ENCODE results near the gene ANAPC13.

ANAPC13 gene

GRCh38 chr3:134485718-134486576 is at the start of gene ANAPC13, which contains the start of gene CEP63:
TSS of gene ANAPC13 (minus strand) at chr3:134485985. CDS start at chr3:134482904, 3,081 bp downstream.
TSS of gene CEP63 (plus strand) at chr3:134486057. CDS start at chr3:134495321, 9,264 bp downstream.
- peak; percentile 76 to 83 for DNase-seq (ENCODE audit: low read depth in 2 of 2)

GRCh38 chr3:134535186-134535970 is 49.6 kb upstream of the ANAPC13 start:
- DNase-seq (ENCODE audit: low read depth in 2 of 2), result no peak

GRCh38 chr3:134533493-134533892 is 47.7 kb upstream of the ANAPC13 start:
- no peak for DNase-seq (ENCODE audit: low read depth in 2 of 2)

GRCh38 chr3:134527538-134528186 is 41.9 kb upstream of the ANAPC13 start:
- no peak for DNase-seq (ENCODE audit: low read depth in 2 of 2)

GRCh38 chr3:134527037-134527436 is 41.3 kb upstream of the ANAPC13 start:
- no peak for DNase-seq (ENCODE audit: low read depth in 2 of 2)

GRCh38 chr3:134526319-134526718 is 40.5 kb upstream of the ANAPC13 start:
- no peak for DNase-seq (ENCODE audit: low read depth in 2 of 2)

GRCh38 chr3:134525293-134525692 is 39.5 kb upstream of the ANAPC13 start:
- DNase-seq (ENCODE audit: low read depth in 2 of 2), result no peak

- DNase-seq (ENCODE audit: low read depth in 2 of 2), result no peak
These were observed 36.8 kb upstream of the ANAPC13 start for GRCh38 chr3:134522541-134522940.

GRCh38 chr3:134517791-134518190 is 32.0 kb upstream of the ANAPC13 start:
- DNase-seq (ENCODE audit: low read depth in 2 of 2), result no peak

- DNase-seq (ENCODE audit: low read depth in 2 of 2), result no peak
These were observed 31.1 kb upstream of the ANAPC13 start for GRCh38 chr3:134516905-134517304.

- DNase-seq (ENCODE audit: low read depth in 2 of 2), result no peak
These were observed 25.7 kb upstream of the ANAPC13 start for GRCh38 chr3:134511500-134511899.

GRCh38 chr3:134505485-134505884 is 19.7 kb upstream of the ANAPC13 start:
- no peak for DNase-seq (ENCODE audit: low read depth in 2 of 2)

- no peak for DNase-seq (ENCODE audit: low read depth in 2 of 2)
These were observed 18.3 kb upstream of the ANAPC13 start for GRCh38 chr3:134504132-134504531.

GRCh38 chr3:134503266-134503665 is 17.5 kb upstream of the ANAPC13 start:
- no peak for DNase-seq (ENCODE audit: low read depth in 2 of 2)

- no peak for DNase-seq (ENCODE audit: low read depth in 2 of 2)
These were observed 10.8 kb upstream of the ANAPC13 start for GRCh38 chr3:134496471-134497071.

GRCh38 chr3:134495980-134496379 is 10.2 kb upstream of the ANAPC13 start:
- DNase-seq (ENCODE audit: low read depth in 2 of 2), result no peak

GRCh38 chr3:134494495-134494894 is 8.7 kb upstream of the ANAPC13 start:
- DNase-seq (ENCODE audit: low read depth in 2 of 2), result no peak

- DNase-seq (ENCODE audit: low read depth in 2 of 2), result no peak
These were observed 1.6 kb upstream of the ANAPC13 start for GRCh38 chr3:134487406-134487805.

- peak; percentile 7 to 13 for DNase-seq (ENCODE audit: low read depth in 2 of 2)
These were observed 824 bp upstream of the ANAPC13 start for GRCh38 chr3:134486577-134487041.

GRCh38 chr3:134485075-134485717 is 589 bp downstream of the ANAPC13 start:
- DNase-seq (ENCODE audit: low read depth in 2 of 2), result peak in 1 of 2 donors; percentile 8
